ENCODE results near the gene LAMA2. TPM values are rescaled to one million over a fixed set of nuclear protein-coding genes. Genes with fewer than 3 reads are reported as not detected.

The LAMA2 gene
- total and polyA plus RNA-seq, 7 experiments from 2014 or later: 0.02 to 0.59 (median 0.35) TPM; not detected in 4

GRCh38 chr6:129558248-129558647, 675.3 kb downstream of the LAMA2 start:
- DNase-seq (no peak), ATAC-seq (no peak)
- Mint-ChIP-seq H3K27me3 (peaks cover 0 to 12% (median 8%) of the 10 kb centered on the region in 5 donors), H3K4me1 (no peaks in the 10 kb centered on the region), H3K27ac (no peak overlapping the region), H3K4me3 (no peak overlapping the region), H3K36me3 (no peaks in the 10 kb centered on the region), H3K9me3 (peaks cover 0 to 4% (median 0%) of the 10 kb centered on the region in 11 donors)
- intact Hi-C loops (cut with micrococcal nuclease): no loop called here
- Histone ChIP-seq H3K27ac (ENCODE audit: low read depth, low read length) (no peak overlapping the region), H3K36me3 (ENCODE audit: control insufficient read depth in 2 of 3, insufficient read depth in 3 of 3, low read length in 3 of 3) (no peaks in the 10 kb centered on the region), H3K27me3 (ENCODE audit: control insufficient read depth in 2 of 2, insufficient read depth in 2 of 2, low read length in 2 of 2) (no peaks in the 10 kb centered on the region), H3K4me3 (ENCODE audit: low read length) (no peak overlapping the region), H3K4me1 (ENCODE audit: control insufficient read depth in 2 of 2, insufficient read depth in 2 of 2, low read length in 2 of 2) (no peaks in the 10 kb centered on the region), H3K9me3 (ENCODE audit: control insufficient read depth in 2 of 3, low read length in 3 of 3) (no peaks in the 10 kb centered on the region)
- CTCF ChIA-PET: no interaction called here
- POLR2A ChIA-PET: no interaction called here

- peaks cover 0 to 10% (median 0%) of the 10 kb centered on the region in 5 donors for H3K27me3 Mint-ChIP-seq
- peak overlapping the region in 1 of 9 donors; percentile 51 for H3K27ac Mint-ChIP-seq
- ATAC-seq: no peak
- Histone ChIP-seq H3K27me3 (ENCODE audit: control insufficient read depth in 2 of 2, insufficient read depth in 2 of 2, low read length in 2 of 2) (no peaks in the 10 kb centered on the region), H3K9me3 (ENCODE audit: control insufficient read depth in 2 of 3, low read length in 3 of 3) (no peaks in the 10 kb centered on the region), H3K4me3 (ENCODE audit: low read length) (no peak overlapping the region), H3K4me1 (ENCODE audit: control insufficient read depth in 2 of 2, insufficient read depth in 2 of 2, low read length in 2 of 2) (no peaks in the 10 kb centered on the region), H3K36me3 (ENCODE audit: control insufficient read depth in 2 of 3, insufficient read depth in 3 of 3, low read length in 3 of 3) (no peaks in the 10 kb centered on the region), H3K27ac (ENCODE audit: low read depth, low read length) (no peak overlapping the region)
- peaks cover 0 to 5% (median 3%) of the 10 kb centered on the region in 11 donors for H3K9me3 Mint-ChIP-seq
- peaks cover 0 to 5% (median 1%) of the 10 kb centered on the region in 5 donors for H3K36me3 Mint-ChIP-seq
- peak in 2 of 9 donors; percentile 2 to 4 for DNase-seq
- peaks cover 0 to 9% (median 4%) of the 10 kb centered on the region in 7 donors for H3K4me1 Mint-ChIP-seq
- ChIA-PET CTCF (no interaction called here), POLR2A (no interaction called here)
- intact Hi-C loops (cut with micrococcal nuclease): no loop called here
- H3K4me3 Mint-ChIP-seq: no peak overlapping the region
Measured at GRCh38 chr6:129565366-129565765, 682.4 kb downstream of the LAMA2 start.

GRCh38 chr6:129565811-129566210, 682.9 kb downstream of the LAMA2 start:
- Histone ChIP-seq H3K4me1 (ENCODE audit: control insufficient read depth in 2 of 2, insufficient read depth in 2 of 2, low read length in 2 of 2) (no peaks in the 10 kb centered on the region), H3K27me3 (ENCODE audit: control insufficient read depth in 2 of 2, insufficient read depth in 2 of 2, low read length in 2 of 2) (no peaks in the 10 kb centered on the region), H3K27ac (ENCODE audit: low read depth, low read length) (no peak overlapping the region), H3K36me3 (ENCODE audit: control insufficient read depth in 2 of 3, insufficient read depth in 3 of 3, low read length in 3 of 3) (no peaks in the 10 kb centered on the region), H3K4me3 (ENCODE audit: low read length) (no peak overlapping the region), H3K9me3 (ENCODE audit: control insufficient read depth in 2 of 3, low read length in 3 of 3) (no peaks in the 10 kb centered on the region)
- DNase-seq: no peak
- CTCF ChIA-PET: no interaction called here
- peaks cover 0 to 8% (median 0%) of the 10 kb centered on the region in 5 donors for H3K27me3 Mint-ChIP-seq
- ATAC-seq: no peak
- H3K27ac Mint-ChIP-seq: peak overlapping the region in 1 of 9 donors; percentile 51
- peaks cover 0 to 9% (median 4%) of the 10 kb centered on the region in 7 donors for H3K4me1 Mint-ChIP-seq
- POLR2A ChIA-PET: no interaction called here
- no peak overlapping the region for H3K4me3 Mint-ChIP-seq
- H3K9me3 Mint-ChIP-seq: peaks cover 0 to 9% (median 4%) of the 10 kb centered on the region in 11 donors
- peaks cover 0 to 8% (median 3%) of the 10 kb centered on the region in 5 donors for H3K36me3 Mint-ChIP-seq
- intact Hi-C loops (cut with micrococcal nuclease): no loop called here
